WTC11 (cell line): Measurements from ENCODE around the gene MB. TPM values are rescaled to one million over a fixed set of nuclear protein-coding genes. Genes with fewer than 3 reads are reported as not detected.
A peak's percentile ranks its signal among the peaks of the same experiment; 100 is the strongest.

Experiments
- ATAC-seq: fragments of 200-7000 bp; cut with Tn5 transposase; 2 replicates; pipeline ENCODE4 v1.10.0; 2021; ENCODE audit warnings: mild to moderate bottlenecking, moderate library complexity
- CTCF ChIA-PET: fragments of 300-600 bp; sonication (Branson Sonifier 250); formaldehyde crosslinking; loops from one replicate; lab custom pipeline; 2021; ENCODE audit warnings: antibody characterized with exemption; lab: Charles Lee
- POLR2A ChIA-PET: fragments of 350-600 bp; sonication (Branson Sonifier 250); formaldehyde crosslinking; loops from one replicate; lab custom pipeline; 2021; ENCODE audit warnings: antibody characterized with exemption; lab: Charles Lee
- DNase-seq: peaks from one replicate; pipeline ENCODE4 v3.0.0; 2021; ENCODE audit warnings: low spot score
- H3K27ac Mint-ChIP-seq: 2 replicates; pipeline ENCODE4 v1.8.0; 2021; ENCODE audit warnings: mixed read lengths
- H3K27me3 Mint-ChIP-seq: 2 replicates; pipeline ENCODE4 v1.8.0; 2021; ENCODE audit warnings: low read depth, mild to moderate bottlenecking, moderate library complexity, mixed read lengths
- H3K36me3 Mint-ChIP-seq: 2 replicates; pipeline ENCODE4 v1.8.0; 2021; ENCODE audit warnings: mixed read lengths
- H3K4me1 Mint-ChIP-seq: 2 replicates; pipeline ENCODE4 v1.8.0; 2022; ENCODE audit warnings: mixed read lengths
- H3K4me3 Mint-ChIP-seq: 2 replicates; pipeline ENCODE4 v1.8.0; 2021; ENCODE audit warnings: mild to moderate bottlenecking, moderate library complexity, mixed read lengths
- H3K9me3 Mint-ChIP-seq: 2 replicates; pipeline ENCODE4 v1.8.0; 2021; ENCODE audit warnings: mixed read lengths
- ATF1 ChIP-seq: sonication (generic); formaldehyde crosslinking; IDR thresholded peaks from 2 replicates; pipeline ENCODE4 v1.8.1; 2023; ENCODE audit warnings: mild to moderate bottlenecking, moderate library complexity, missing genetic modification reagents
- FOXP4 ChIP-seq: sonication (generic); formaldehyde crosslinking; IDR thresholded peaks from 2 replicates; pipeline ENCODE4 v1.8.0; 2022; ENCODE audit warnings: mild to moderate bottlenecking, missing genetic modification reagents
- IRF2 ChIP-seq: sonication (generic); formaldehyde crosslinking; IDR thresholded peaks from 2 replicates; pipeline ENCODE4 v1.8.0; 2022; ENCODE audit warnings: low read depth, missing genetic modification reagents, borderline replicate concordance
- JAZF1 ChIP-seq: fragments of 250-450 bp; sonication (Bioruptor Pico); IDR thresholded peaks from 2 replicates; pipeline ENCODE4 v1.9.0; 2021; ENCODE audit warnings: moderate library complexity, mild to moderate bottlenecking, inconsistent platforms
- JUN ChIP-seq: sonication (generic); formaldehyde crosslinking; IDR thresholded peaks from 2 replicates; pipeline ENCODE4 v1.8.0; 2023; ENCODE audit warnings: mild to moderate bottlenecking, missing genetic modification reagents
- NFATC4 ChIP-seq: fragments of 250-450 bp; sonication (Bioruptor Pico); IDR thresholded peaks from 2 replicates; pipeline ENCODE4 v1.9.0; 2021; ENCODE audit warnings: mild to moderate bottlenecking
- NFE2L1 ChIP-seq: sonication (generic); formaldehyde crosslinking; IDR thresholded peaks from 2 replicates; pipeline ENCODE4 v1.8.1; 2023; ENCODE audit warnings: missing genetic modification reagents
- NR2C2 ChIP-seq: sonication (generic); formaldehyde crosslinking; IDR thresholded peaks from 2 replicates; pipeline ENCODE4 v1.8.0; 2022; ENCODE audit warnings: mild to moderate bottlenecking, missing genetic modification reagents
- PRRX2 ChIP-seq: fragments of 250-450 bp; sonication (Bioruptor Pico); IDR thresholded peaks from 2 replicates; pipeline ENCODE4 v1.8.0; 2021; ENCODE audit warnings: mild to moderate bottlenecking
- RELA ChIP-seq: sonication (generic); formaldehyde crosslinking; IDR thresholded peaks from 2 replicates; pipeline ENCODE4 v1.8.1; 2022; ENCODE audit warnings: missing genetic modification reagents, mild to moderate bottlenecking, borderline replicate concordance
- SOX15 ChIP-seq: fragments of 250-450 bp; sonication (Bioruptor Pico); IDR thresholded peaks from 2 replicates; pipeline ENCODE4 v1.9.0; 2021; ENCODE audit warnings: mild to moderate bottlenecking
- ZNF121 ChIP-seq: sonication (generic); formaldehyde crosslinking; IDR thresholded peaks from 2 replicates; pipeline ENCODE4 v1.8.0; 2023; ENCODE audit warnings: missing genetic modification reagents
- ZNF281 ChIP-seq: sonication (generic); formaldehyde crosslinking; IDR thresholded peaks from 2 replicates; pipeline ENCODE4 v1.8.0; 2023; ENCODE audit warnings: mild to moderate bottlenecking, missing genetic modification reagents
- ZNF396 ChIP-seq: fragments of 250-450 bp; sonication (Bioruptor Pico); IDR thresholded peaks from 2 replicates; pipeline ENCODE4 v1.8.0; 2021; ENCODE audit warnings: mild to moderate bottlenecking, moderate library complexity, borderline replicate concordance
- ZNF512 ChIP-seq: sonication (generic); formaldehyde crosslinking; IDR thresholded peaks from 2 replicates; pipeline ENCODE4 v1.8.1; 2022; ENCODE audit warnings: missing genetic modification reagents, borderline replicate concordance
- ZSCAN18 ChIP-seq: fragments of 250-450 bp; sonication (Bioruptor Pico); IDR thresholded peaks from 2 replicates; pipeline ENCODE4 v2.1.2; 2022; ENCODE audit warnings: mild to moderate bottlenecking, moderate library complexity
- total RNA-seq: library from RNA; stranded (reverse); gene quantifications from 3 replicates; pipeline ENCODE4 v1.2.3, GENCODE V29; 2021
- TF ChIP-seq, protein P1 (sequence below): fragments of 250-450 bp; sonication (Bioruptor Pico); IDR thresholded peaks from 2 replicates; pipeline ENCODE4 v1.8.0; 2021; ENCODE audit warnings: mild to moderate bottlenecking

MB gene
- total RNA-seq, 1 experiment from 2014 or later = 0.50 TPM

DNA sequence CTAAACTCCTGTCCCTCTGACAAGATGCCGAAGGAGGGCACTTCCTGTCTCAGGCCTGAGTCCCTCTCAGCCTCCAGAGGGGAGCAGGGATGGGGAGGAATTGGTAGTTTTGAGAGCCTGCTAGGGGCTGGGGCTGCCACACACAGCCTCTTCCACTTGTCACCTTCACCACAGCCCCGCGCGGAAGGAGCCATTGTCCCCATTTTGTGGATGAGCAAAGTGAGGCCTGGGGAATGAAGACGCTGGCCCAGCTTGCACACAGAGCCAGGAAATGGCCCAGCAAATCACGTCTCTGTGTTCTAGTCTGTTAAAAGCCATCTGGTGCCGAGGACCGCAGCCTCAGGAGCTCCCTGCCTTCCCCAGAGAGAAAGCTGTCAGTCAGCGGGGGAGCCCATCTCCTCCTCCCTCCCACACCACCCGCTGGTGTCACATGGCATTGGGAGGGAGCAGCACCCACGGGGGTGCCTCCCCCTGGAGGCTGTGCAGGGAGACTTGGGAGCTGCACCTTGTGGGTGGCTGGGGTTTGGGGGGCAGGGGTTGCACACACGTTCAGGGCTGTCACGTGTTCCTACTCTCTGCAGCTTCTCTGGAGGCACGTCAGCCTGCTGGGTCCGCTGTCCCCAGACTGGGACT lies 41.9 kb downstream of the MB start:
- POLR2A ChIA-PET = no interaction called here
- CTCF ChIA-PET = interaction anchor here (0.5 to 2.4 kb wide), 4 partner anchors 21 to 224 kb away, joined by 3 to 11 read pairs (median 4); no protein-coding TSS in a partner anchor
- Mint-ChIP-seq H3K4me1 (no peaks in the 10 kb centered on the region), H3K27me3 (no peaks in the 10 kb centered on the region), H3K9me3 (no peaks in the 10 kb centered on the region), H3K27ac (no peak overlapping the region), H3K4me3 (no peak overlapping the region), H3K36me3 (no peaks in the 10 kb centered on the region)
- TF ChIP-seq IRF2 (CRISPR knock-in tag) = no peak
- 0 out of 2 replicates have a peak, but pooled peaks have one; percentile 21 for TF ChIP-seq ZNF121 (CRISPR knock-in tag)
- TF ChIP-seq ZSCAN18 = no peak
- ATAC-seq (no peak), DNase-seq (no peak)

GRCh38 chr22:35572556-35572955 lies 44.6 kb downstream of the MB start:
- H3K9me3 Mint-ChIP-seq = no peaks in the 10 kb centered on the region
- H3K4me3 Mint-ChIP-seq = no peak overlapping the region
- no peaks in the 10 kb centered on the region for H3K36me3 Mint-ChIP-seq
- ATAC-seq (no peak), DNase-seq (no peak)
- no peaks in the 10 kb centered on the region for H3K27me3 Mint-ChIP-seq
- CTCF ChIA-PET = no interaction called here
- POLR2A ChIA-PET = no interaction called here
- H3K4me1 Mint-ChIP-seq = no peaks in the 10 kb centered on the region
- TF ChIP-seq SOX15 (no peak), FOXP4 (CRISPR knock-in tag) (no peak), NR2C2 (CRISPR knock-in tag) (no peak), NFATC4 (no peak), ZNF281 (CRISPR knock-in tag) (no peak), JUN (no peak), RELA (CRISPR knock-in tag) (no peak), JAZF1 (no peak), PRRX2 (CRISPR knock-in tag) (no peak), NFE2L1 (CRISPR knock-in tag) (no peak)
- H3K27ac Mint-ChIP-seq = no peak overlapping the region

DNA sequence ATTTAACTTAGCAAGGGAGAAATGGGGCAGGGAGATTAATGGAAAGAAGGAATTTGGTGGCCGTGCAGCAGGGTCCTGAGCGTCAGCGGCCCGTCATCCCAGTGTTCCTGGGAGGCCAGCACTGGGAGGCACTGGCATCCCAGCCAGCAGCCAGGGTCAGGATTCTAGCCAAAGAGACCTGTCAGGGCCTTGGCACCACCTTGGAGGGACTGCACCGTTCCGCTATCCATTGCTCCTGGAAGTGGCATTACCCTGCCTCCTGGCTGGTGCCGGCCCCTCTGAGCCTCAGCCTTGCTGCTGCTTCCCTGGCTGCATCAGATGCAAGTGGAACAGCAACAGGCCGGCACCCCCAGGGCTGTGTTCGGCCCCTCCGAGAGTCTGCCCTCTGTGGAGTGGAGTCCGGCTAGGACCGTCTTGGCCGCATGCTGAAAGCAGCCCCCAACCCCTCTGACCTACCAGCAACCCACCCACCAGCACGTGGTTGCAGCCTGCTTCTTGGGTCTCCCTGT lies 46.4 kb downstream of the MB start:
- H3K4me1 Mint-ChIP-seq = no peaks in the 10 kb centered on the region
- TF ChIP-seq, protein P1, sequence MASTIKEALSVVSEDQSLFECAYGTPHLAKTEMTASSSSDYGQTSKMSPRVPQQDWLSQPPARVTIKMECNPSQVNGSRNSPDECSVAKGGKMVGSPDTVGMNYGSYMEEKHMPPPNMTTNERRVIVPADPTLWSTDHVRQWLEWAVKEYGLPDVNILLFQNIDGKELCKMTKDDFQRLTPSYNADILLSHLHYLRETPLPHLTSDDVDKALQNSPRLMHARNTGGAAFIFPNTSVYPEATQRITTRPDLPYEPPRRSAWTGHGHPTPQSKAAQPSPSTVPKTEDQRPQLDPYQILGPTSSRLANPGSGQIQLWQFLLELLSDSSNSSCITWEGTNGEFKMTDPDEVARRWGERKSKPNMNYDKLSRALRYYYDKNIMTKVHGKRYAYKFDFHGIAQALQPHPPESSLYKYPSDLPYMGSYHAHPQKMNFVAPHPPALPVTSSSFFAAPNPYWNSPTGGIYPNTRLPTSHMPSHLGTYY = no peak
- TF ChIP-seq ZNF396 (CRISPR knock-in tag) = no peak
- no peak for TF ChIP-seq ZNF512 (CRISPR knock-in tag)
- TF ChIP-seq ATF1 (CRISPR knock-in tag) = no peak
- no peaks in the 10 kb centered on the region for H3K36me3 Mint-ChIP-seq
- CTCF ChIA-PET = interaction anchor here (2.1 kb wide), 1 partner anchor 13 kb away, joined by 6 read pairs; no protein-coding TSS in a partner anchor
- no peaks in the 10 kb centered on the region for H3K9me3 Mint-ChIP-seq
- H3K4me3 Mint-ChIP-seq = no peak overlapping the region
- ATAC-seq = no peak
- H3K27me3 Mint-ChIP-seq = no peaks in the 10 kb centered on the region
- no peak for DNase-seq
- POLR2A ChIA-PET = no interaction called here
- no peak overlapping the region for H3K27ac Mint-ChIP-seq
